Activated naive CD4-positive, alpha-beta T cell (primary cell): ENCODE measurements around the gene COL6A5.
"Not testable (repeated sequence)": the region's sequence is repeated elsewhere in the genome, so short reads cannot be mapped to it uniquely, and the experiment has no call there.

ENCODE experiments used
- DNase-seq, 4 experiments: peaks; one replicate each; lab custom pipeline; 2025; lab: John Stamatoyannopoulos, UW

The COL6A5 gene, protein sequence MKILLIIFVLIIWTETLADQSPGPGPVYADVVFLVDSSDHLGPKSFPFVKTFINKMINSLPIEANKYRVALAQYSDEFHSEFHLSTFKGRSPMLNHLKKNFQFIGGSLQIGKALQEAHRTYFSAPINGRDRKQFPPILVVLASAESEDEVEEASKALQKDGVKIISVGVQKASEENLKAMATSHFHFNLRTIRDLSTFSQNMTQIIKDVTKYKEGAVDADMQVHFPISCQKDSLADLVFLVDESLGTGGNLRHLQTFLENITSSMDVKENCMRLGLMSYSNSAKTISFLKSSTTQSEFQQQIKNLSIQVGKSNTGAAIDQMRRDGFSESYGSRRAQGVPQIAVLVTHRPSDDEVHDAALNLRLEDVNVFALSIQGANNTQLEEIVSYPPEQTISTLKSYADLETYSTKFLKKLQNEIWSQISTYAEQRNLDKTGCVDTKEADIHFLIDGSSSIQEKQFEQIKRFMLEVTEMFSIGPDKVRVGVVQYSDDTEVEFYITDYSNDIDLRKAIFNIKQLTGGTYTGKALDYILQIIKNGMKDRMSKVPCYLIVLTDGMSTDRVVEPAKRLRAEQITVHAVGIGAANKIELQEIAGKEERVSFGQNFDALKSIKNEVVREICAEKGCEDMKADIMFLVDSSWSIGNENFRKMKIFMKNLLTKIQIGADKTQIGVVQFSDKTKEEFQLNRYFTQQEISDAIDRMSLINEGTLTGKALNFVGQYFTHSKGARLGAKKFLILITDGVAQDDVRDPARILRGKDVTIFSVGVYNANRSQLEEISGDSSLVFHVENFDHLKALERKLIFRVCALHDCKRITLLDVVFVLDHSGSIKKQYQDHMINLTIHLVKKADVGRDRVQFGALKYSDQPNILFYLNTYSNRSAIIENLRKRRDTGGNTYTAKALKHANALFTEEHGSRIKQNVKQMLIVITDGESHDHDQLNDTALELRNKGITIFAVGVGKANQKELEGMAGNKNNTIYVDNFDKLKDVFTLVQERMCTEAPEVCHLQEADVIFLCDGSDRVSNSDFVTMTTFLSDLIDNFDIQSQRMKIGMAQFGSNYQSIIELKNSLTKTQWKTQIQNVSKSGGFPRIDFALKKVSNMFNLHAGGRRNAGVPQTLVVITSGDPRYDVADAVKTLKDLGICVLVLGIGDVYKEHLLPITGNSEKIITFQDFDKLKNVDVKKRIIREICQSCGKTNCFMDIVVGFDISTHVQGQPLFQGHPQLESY (N-terminal part only)

DNA sequence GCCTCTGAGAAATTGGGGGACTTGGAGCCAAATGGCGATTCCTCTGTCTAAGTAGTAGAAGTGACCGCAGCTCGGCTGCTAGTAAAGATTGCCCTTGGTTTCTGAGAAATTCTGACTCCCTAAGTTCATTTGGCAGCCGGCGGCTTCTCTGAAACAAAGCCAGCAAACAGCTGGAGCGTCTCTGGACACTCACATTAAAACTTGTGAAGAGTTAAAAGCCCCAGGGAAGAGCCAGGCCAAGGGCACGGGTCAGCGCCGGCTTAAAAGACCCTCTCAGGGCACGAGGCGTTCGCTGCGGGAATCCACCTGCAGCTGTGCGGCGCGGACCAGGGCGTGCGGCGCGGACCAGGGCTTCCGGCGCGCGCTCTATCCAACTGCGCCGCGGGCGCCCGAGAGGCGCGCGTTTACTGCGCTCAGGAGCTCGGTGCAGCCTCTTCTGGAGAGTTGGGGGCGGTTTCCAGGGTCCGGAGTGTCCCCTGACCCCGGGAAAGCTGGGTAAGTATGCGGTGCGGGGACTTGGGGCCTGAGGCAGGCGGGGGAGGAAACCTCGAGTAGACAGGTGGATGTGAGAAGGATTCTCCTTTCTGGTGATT is at the start of gene COL6A5:
TSS of gene COL6A5 (plus strand) at position 186 of the 593 bp plus-strand sequence. CDS start 27,967 bp downstream, outside the sequence.
- DNase-seq = no peak

DNA sequence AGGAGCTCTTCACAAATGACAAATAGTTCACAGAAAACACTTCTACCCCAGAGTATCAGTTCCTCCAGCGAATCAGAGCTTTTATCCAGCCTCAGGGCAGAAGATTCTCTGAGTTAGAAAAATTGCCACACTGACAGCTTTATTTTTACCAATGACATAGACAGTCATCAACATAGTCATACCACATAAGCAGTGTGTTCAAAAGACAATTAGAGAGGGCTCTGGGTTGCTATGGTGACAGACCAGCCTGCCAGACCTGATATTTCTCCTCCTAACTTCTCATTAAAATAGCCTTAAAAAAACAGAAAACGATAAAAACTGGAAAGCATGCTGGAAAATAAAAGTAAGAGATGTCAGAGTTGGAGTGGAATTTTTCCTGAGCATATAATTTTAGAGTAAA is 45.9 kb upstream of the COL6A5 start:
- no peak for DNase-seq

DNA sequence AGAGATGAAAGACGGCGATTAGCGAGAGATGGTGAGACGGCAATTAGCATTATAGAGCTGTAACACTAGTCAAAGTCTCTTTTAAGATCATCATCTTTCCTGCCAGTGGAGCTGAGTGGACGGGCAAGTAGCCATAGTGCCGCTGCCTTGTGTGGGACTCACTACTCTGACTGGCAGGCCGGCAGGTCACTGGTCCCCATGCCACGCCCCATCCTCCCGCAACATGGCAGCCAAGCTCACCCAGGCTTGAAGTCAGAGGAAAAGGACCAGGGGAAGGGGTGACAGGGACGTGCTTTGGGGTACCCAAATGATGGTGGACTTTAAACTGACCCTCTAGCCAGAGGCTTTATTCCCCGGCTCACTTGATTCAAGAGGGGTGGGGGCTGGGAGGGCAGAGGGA is 44.6 kb upstream of the COL6A5 start:
- no peak for DNase-seq

DNA sequence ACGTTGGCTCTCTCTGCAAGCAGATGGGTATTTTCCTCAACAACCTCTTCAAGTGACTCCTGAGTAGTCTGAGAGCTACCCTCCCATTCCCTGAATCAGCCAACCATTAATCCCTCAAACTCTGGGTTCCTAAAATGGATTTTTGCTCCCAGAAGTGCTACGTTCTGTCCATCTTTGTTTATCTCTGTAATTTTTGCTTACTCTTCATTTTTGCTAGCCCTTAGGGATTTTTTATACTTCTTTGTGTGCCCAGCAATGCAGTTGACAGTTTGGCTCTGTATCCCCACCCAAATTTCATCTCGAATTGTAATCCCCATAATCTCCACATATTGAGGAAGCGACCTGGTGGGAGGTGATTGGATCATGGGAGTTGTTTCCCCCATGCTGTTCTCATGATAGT is 35.4 kb upstream of the COL6A5 start:
- no peak for DNase-seq

DNA sequence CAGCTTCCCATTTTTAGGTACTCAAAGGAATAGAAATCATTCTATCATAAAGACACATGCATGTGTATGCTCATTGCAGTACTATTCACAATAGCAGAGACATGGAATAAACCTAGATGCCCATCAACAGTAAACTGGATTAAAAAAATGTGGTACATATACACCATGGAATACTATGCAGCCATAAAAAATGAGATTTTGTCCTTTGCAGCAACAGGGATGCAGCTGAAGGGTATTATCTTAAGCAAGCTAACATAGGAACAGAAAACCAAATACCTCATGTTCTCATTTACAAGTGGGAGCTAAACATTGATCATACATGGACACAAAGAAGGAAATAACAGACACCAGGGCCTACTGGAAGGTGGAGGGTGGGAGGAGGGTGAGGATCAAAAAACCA is 33.1 kb upstream of the COL6A5 start:
- DNase-seq = no peak

DNA sequence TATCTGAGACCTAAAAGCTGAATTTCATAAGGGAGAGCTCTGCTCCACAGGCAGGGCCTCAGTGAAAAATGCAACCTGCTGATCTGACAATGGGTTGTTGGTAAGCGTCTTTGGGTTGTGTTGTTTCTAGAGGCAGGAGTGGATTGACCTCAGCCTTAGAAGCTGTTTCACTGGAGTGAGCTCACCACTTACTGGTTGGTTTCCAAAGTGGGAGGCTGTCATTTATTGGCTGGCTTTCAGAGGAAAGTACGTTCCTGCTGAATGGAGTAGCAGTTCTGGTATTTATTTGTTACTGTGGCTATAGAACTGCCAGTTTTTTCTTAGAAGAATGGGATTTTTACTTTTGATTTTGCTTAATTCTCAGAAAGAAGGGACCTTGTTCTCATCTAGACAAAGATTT is 29.3 kb upstream of the COL6A5 start:
- no peak for DNase-seq

DNA sequence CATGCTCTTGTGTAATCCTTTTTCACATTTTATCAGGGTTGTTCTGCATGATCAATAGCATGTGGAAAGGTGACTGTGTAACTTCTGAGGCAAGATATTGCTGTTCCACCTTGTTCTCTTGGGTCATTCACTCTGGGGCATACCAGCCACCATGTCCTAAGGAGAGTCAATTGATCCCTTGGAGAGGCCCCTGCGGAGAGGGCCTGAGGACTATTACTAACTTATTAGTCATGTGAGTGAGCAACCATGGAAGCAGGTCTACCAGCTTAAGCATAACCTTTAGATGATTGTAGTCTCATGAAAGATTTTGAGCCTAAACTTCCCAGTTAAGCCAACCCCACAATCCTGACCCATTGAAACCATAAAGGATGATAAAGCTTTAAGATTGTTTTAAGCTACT is 22.0 kb upstream of the COL6A5 start:
- no peak for DNase-seq

DNA sequence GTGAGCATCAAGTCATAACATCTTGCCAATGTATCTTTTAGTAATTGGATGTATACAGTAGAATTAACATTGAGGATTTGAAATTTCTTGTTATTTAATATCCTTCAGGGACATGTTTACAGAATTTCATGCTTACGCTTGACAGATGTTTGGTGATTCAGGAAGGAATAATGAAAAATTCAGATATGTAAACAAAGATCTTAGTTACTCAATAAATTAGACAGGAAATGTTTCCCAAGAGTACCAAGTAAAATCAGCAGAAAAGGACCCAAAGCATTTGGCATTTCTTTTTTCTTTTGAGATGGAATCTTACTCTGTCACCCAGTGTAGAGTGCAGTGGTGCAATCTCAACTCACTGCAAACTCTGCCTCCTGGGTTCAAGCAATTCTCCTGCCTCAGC is 4.7 kb upstream of the COL6A5 start:
- DNase-seq = no peak

DNA sequence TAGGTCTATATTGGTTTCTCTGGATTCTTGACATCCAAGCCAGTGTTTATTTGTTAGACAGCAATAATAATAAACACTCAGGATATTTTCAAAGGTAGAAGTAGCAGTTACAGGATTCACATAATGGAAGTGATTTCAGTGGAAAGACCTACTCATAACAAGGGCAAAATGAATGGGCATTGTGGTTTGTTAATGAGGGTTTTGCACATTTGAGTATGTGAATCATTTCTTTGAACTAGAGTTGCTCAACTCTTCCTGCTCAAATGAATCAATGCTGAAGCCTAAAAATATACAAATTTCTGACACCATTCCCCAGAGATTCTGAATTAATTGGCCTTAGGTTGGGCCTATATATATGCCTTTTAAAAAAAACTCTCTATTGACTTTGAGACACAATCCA is 4.1 kb upstream of the COL6A5 start:
- DNase-seq = no peak

DNA sequence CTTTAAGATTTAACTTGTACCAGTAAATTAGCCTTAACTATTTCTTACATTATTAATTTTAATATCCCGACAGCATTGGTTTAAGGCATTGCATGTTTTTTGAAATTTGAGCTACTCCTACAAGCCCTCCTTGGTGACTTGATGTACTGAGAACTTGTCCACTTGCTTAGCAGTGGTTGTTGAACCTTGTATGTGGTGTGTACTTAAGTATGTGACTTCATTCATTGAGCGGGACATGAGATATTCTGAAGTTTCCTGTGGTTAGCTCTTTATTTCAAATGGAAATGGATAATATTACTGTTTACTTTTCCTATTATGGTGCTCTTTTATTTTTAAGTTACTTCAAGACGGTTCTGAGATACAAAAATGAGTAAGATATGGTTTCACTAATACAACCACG is 3.6 kb upstream of the COL6A5 start:
- DNase-seq = no peak

DNA sequence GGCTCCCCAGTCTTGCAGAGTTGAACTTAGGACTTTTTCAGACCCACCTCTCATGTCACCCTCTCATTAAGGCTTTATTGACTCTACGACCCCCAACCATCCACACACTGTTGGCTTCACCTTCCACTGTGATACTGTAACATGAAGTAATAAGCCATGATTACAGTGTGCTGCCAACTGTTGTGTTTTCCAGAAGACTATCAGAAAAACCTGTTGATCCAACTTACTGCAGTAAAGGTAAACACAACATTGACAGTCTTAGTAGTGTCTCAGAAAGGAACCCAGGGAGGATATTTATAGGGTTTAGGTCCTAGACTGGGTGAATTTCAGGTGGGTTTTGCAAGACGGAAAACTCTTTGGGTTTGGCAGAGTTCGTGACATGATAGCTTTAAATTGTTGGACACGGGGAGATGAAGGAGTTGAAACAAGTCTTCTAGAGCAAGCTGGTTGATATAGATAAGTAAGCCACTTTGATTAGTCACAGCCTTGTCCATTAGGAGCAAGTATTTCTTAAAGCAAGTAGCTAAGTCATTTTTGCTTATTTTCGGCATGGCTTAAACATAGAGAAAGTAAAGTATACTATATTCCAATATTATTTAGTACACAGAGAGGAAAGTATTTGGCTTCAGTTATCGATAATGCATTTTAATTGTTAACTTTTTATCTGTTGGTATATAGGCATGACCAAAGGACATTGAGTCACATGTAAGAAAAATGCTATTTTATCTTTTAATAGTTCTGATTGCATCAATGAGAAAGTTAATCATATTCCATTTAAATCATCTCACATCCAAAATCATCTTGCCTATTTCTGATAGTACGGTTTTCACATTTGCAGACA is 2.4 kb upstream of the COL6A5 start:
- no peak for DNase-seq

DNA sequence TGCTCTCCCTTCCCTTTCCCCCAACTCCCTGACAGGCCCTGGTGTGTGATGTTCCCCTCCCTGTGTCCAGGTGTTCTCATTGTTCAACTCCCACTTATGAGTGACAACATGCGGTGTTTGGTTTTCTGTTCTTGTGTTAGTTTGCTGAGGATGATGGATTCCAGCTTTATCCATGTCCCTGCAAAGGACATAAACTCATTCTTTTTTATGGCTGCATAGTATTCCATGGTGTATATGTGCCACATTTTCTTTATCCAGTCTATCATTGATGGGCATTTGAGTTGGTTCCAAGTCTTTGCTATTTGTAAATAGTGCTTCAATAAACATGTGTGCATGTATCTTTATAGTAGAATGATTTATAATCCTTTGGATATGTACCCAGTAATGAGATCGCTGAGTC is 2.8 kb downstream of the COL6A5 start:
- DNase-seq = not testable (repeated sequence)

DNA sequence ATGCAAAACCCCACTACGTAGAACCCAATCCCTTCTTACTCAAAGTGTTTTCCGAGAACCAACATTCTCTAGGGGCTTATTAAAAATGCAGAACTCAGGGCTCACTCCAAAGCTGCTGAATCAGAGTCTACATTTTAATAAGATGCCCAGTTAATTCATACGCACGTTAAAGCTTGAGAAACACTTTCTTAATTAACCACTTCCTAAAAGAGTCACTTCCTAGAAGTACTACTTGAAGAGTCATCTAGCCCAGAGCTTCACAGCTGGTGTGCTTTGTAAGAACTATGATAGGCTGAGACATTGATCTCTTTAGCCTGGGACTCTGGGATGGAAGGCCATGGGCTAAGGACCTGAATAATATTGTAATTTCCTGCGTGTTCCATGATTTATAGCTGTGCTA is 9.0 kb downstream of the COL6A5 start:
- DNase-seq = no peak

DNA sequence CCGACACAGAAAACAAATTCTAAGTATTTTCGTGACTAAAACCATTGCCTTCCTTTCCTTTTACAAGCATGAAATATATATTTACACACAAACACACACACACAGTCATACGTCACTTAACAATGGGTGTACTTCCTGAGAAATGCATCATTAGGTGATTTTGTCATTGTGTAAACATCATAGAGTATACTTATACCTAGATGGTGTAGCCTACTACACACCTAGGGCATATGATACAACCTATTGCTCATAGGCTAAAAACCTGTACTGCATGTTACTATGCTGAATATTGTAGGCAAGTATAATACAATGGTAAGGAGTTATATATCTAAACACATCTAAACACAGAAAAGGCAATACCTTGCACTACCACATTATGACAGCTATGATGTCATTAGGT is 28.6 kb downstream of the COL6A5 start:
- no peak for DNase-seq

DNA sequence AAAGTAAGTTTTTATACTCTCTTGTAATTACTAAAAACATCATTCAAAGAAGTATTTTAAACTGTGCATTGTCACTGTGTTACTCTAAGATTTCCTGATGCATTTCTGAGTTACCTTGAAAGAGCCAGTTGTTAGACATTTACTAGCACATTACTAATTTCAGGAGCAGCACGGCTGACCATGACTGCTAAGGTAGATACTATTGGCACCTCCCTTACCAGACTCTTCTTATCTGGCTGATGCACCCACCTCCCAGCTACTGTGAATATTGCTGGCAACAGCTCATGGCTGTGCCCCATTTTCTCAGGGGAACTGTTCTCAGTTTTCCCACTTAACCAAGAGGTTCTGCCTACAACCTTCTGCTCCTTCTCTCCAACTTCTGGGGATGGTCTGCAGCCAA is 29.4 kb downstream of the COL6A5 start:
- DNase-seq = no peak

DNA sequence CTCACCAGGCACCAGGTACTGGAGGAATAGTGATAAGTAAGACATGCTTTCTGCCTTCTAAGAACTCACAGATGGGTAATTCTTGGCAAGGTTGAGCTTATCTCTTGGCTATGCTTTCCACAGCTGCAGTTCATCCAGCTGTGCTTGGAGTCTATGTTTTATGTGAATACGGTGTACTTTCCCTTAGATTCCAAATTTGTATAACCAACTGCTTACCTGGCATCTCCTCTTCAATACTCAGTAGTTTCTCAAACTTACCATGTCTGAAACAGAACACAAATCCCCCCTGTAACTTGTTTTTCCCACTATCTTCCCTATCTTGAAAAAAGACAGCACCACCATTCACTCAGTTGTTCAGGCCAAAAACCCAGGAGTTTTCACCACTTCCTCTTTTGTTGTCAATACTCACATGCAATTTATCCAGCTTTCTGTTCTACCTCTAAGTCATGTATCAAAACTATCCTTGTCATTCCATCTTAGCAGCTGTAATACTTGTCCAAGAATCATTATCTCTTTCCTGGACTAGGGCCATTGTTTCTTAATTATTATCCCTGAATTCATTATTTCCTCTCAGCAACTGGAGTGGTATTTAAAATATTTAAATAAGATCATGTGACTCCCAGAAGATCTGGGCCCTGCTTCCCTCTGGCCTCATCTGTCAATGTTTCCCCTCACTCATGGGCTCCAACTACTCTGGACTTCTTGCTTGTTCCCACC is 32.6 kb downstream of the COL6A5 start:
- no peak for DNase-seq

DNA sequence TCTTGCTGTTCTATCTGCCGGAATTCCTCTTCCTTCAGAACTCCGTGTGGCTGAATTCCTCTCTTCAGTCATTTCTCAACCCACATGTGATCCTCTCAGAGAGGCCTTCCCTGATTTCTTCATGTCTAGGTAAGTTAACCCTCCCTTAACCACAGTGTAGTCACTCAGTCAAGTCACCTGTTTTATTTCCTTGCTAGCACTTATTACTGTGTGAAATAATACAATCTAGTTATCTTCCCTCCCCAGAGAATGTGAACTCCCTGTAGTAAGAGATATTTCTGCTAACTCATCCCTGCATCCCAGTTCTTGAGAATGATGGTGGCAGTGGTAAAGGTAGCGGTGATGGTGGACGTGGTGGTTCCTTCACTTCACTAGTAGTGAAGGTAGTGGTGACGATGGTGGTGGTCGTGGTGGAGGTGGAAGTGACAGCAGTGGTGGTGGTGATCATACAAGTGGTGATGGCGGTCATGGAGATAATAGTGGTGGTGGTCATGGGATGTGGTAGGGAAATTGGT is 33.3 kb downstream of the COL6A5 start:
- DNase-seq = no peak

DNA sequence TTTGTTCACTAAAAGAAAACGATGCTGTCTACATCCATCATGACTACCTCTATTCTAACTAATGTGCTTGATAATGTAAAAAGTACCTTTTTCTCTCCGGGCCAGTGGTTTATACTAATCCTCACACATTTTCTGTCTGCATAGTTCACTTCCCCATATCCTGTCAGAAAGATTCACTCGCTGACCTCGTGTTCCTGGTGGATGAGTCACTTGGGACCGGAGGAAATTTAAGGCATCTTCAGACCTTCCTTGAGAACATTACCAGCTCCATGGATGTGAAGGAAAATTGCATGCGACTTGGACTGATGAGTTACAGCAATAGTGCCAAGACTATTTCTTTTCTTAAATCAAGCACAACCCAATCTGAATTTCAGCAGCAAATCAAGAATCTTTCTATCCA is 33.8 kb downstream of the COL6A5 start:
- no peak for DNase-seq

DNA sequence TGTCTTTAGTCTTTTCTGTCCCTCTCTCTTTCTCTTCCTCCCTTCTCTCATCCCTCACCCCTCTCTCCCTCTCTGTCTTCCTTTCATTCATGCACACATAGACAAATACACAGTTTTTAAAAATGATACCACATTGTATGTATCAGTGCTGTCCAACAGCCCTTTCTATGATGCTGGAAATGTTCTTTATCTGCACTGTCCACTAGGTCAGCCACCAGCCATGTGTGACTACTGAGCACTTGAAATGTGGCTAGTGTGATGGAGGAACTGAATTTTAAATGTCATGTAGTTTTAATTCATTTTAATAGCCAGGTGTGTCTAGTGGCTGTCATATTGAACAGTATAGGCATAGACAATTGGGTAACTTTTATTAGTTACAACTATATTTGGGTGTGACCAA is 34.9 kb downstream of the COL6A5 start:
- no peak for DNase-seq

DNA sequence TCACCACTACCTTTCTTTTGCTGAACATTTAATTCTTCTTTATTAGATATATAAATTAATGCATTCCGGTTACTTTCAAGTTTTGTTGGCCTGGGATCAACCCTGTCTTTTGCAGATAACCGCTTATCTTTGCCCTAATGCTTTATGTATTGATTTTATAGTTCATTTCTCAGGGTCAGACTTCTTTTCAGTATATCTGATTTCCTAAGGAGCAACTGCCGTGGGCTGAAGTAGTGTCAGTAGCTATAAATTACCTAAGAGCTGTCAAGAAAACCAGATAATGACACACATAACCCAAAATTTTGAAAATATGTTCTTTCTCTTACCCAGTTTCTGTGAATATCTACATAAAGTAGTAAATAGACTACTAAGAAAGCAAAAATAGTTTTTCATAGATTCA is 38.0 kb downstream of the COL6A5 start:
- DNase-seq = no peak
